HEK293T (cell line): Measurements from ENCODE around the gene SYCN.

Source experiments
- FOXM1 ChIP-seq: fragments of 450-650 bp; IDR thresholded peaks from 2 replicates; pipeline ENCODE4 v1.6.1; 2017; ENCODE audit warnings: mild to moderate bottlenecking, borderline replicate concordance
- LEF1 ChIP-seq: fragments of 450-650 bp; IDR thresholded peaks from 2 replicates; pipeline ENCODE4 v1.6.1; 2017; ENCODE audit warnings: mild to moderate bottlenecking, borderline replicate concordance
- NFRKB ChIP-seq: fragments of 450-650 bp; IDR thresholded peaks from 2 replicates; pipeline ENCODE4 v1.6.1; 2016; ENCODE audit warnings: mild to moderate bottlenecking, moderate library complexity
- SP1 ChIP-seq: fragments of 450-650 bp; IDR thresholded peaks from 2 replicates; pipeline ENCODE4 v1.6.1; 2017
- SUZ12 ChIP-seq: fragments of 450-650 bp; IDR thresholded peaks from 2 replicates; pipeline ENCODE4 v1.6.1; 2016; ENCODE audit warnings: mild to moderate bottlenecking
- TARDBP ChIP-seq: fragments of 450-650 bp; IDR thresholded peaks from 2 replicates; pipeline ENCODE4 v1.6.1; 2016
- ZNF384 ChIP-seq: fragments of 450-650 bp; IDR thresholded peaks from 2 replicates; pipeline ENCODE4 v1.6.1; 2016

DNA sequence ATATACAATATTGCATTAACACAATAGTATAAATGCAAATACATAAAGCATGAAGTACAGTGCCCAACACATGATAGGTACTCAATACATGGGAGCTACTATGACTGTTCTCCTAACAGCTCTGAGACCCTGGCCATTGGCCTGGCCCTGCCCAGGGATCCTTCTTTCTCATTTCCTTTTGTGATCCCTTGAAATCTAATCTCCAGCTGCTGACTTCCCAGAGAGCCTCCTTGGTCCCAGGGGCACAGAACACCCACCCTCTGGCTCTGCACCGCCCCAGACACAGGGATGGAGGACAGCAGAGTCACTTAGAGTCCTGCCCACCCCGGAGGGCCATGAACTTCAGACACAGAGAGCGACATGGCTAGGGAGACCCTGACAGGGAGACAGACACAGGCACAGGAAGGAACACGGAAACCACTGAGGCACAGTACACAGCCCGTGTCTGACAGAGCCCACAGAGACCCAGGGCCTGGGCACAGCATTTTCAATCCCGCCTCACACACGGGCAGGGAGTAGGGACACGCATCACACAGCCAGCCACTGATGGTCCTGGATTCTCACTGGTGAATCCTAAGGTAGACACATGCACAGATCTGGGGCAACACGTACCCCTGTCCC lies 4.2 kb upstream of the SYCN start:
- TF ChIP-seq LEF1 = no peak
- no peak for TF ChIP-seq FOXM1
- TF ChIP-seq TARDBP = no peak
- TF ChIP-seq SP1 = no peak
- no peak for TF ChIP-seq SUZ12
- no peak for TF ChIP-seq NFRKB
- no peak for TF ChIP-seq ZNF384
